Measurements from ENCODE around the gene PODN. TPM values are rescaled to one million over a fixed set of nuclear protein-coding genes. Genes with fewer than 3 reads are reported as not detected.

PODN gene
- total and polyA plus RNA-seq, 5 donors, result 36.5 to 62.4 (median 41.6) TPM

DNA sequence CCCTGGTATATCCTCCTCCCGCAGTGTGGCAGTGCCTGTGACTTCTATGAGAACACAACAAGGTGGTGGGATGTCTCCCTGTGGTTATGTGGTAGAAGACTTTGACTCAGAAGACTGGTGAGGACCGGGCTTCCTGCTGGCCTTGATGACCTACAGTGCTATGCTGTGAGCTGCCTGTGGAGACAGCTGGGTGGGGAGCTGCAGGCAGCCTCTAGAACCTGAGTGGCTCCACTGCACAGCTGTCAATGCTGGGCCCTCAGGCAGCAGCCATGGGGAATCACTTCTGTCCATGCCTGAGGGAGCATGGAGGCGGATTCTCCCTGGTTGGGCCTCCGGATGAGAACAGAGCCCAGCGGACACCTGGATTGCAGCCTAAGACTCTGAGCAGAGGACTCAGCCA is 65.5 kb downstream of the PODN start:
- Histone ChIP-seq H3K9me3 (ENCODE audit: control insufficient read depth, low read length) (no peaks in the 10 kb centered on the region), H3K4me1 (ENCODE audit: control insufficient read depth, insufficient read depth, low read length) (peaks cover 4% of the 10 kb centered on the region), H3K27ac (ENCODE audit: low read length) (no peak overlapping the region), H3K27me3 (ENCODE audit: control insufficient read depth, insufficient read depth) (no peaks in the 10 kb centered on the region), H3K4me3 (ENCODE audit: low read length) (no peak overlapping the region)
- intact Hi-C loops (cut with DNase I), result no loop called here
- 83% methylated on average over 5 of the region's 5 CpGs for WGBS
- DNase-seq (no peak), ATAC-seq (no peak)

DNA sequence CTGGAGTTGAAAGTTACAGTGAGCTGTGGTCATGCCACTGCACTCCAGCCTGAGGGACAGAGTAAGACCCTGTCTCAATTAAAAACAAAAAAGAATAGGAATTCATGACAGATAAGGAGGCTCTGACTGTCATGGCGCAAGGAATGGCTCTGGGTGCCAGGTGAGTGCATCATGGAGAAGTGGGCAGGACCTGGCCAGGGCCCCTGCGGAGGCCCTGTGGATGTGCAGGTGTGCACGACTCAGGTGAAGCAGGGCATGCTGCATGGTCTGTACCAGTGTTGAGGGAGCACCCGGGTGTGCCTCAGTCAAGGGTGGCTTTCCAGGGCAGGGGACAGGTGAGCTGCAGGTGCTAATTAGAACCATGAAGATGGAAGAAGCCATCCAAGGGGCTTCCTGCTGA is 66.4 kb downstream of the PODN start:
- no peaks in the 10 kb centered on the region for H3K27me3 ChIP-seq (ENCODE audit: control insufficient read depth, insufficient read depth)
- no peaks in the 10 kb centered on the region for H3K9me3 ChIP-seq (ENCODE audit: control insufficient read depth, low read length)
- no peak for ATAC-seq
- no peak overlapping the region for H3K27ac ChIP-seq (ENCODE audit: low read length)
- DNase-seq, result no peak
- WGBS, result 98% methylated on average over 4 of the region's 4 CpGs
- H3K4me1 ChIP-seq (ENCODE audit: control insufficient read depth, insufficient read depth, low read length), result peaks cover 3% of the 10 kb centered on the region
- intact Hi-C loops (cut with DNase I), result no loop called here
- no peak overlapping the region for H3K4me3 ChIP-seq (ENCODE audit: low read length)

DNA sequence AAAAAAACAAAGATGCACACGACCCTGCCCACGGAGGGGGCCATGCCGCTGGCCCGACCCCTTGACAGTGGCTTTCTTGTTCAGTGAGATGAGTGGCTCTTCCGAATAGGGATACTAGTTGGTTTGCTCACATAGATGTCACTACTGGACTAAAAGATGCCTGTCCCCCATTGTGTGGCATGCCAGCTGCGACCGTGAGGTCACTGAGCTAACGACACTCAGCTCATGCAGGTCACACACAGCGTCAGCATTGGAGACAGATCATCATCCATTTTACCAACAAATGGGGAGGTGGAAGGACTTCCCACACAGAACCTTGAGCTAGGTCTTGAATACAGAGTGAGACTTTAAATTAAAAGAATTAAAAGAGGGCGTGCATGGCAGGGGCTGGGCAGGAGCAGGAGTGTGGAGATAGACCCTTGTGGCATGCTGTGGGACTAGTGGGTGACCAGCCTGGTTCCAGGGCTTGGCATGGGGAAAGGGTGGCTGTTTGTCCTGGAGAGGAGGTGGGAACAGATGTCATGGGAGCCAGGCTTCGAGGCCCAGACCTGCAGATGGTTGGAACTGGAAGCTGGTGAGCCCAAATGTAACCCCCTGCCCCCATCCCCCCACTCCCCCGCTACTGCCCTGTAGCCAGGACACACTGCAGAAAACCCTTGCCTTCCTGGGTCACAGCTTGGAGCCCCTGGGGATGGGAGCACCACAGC is 68.0 kb downstream of the PODN start:
- ATAC-seq (no peak), DNase-seq (no peak)
- intact Hi-C loops (cut with DNase I), result no loop called here
- Histone ChIP-seq H3K27ac (ENCODE audit: low read length) (no peak overlapping the region), H3K9me3 (ENCODE audit: control insufficient read depth, low read length) (no peaks in the 10 kb centered on the region), H3K4me1 (ENCODE audit: control insufficient read depth, insufficient read depth, low read length) (no peaks in the 10 kb centered on the region), H3K27me3 (ENCODE audit: control insufficient read depth, insufficient read depth) (no peaks in the 10 kb centered on the region), H3K4me3 (ENCODE audit: low read length) (no peak overlapping the region)
- WGBS, result 83% methylated on average over 12 of the region's 12 CpGs

DNA sequence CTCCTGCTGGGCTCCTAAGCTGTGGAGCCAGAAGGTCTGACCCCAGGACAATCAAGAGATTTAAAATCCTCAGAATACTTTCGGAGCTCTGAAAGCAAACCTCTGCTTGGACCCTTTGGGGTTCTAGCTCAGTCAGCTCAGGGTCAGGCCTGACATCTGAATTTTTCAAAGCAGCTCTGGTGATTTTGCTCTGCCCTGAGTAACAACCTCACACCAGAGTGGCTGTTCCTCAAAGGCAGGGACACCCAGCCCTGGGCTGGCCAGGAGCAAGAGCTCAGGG is 68.5 kb downstream of the PODN start:
- peak; percentile 51 to 74 for ATAC-seq

DNA sequence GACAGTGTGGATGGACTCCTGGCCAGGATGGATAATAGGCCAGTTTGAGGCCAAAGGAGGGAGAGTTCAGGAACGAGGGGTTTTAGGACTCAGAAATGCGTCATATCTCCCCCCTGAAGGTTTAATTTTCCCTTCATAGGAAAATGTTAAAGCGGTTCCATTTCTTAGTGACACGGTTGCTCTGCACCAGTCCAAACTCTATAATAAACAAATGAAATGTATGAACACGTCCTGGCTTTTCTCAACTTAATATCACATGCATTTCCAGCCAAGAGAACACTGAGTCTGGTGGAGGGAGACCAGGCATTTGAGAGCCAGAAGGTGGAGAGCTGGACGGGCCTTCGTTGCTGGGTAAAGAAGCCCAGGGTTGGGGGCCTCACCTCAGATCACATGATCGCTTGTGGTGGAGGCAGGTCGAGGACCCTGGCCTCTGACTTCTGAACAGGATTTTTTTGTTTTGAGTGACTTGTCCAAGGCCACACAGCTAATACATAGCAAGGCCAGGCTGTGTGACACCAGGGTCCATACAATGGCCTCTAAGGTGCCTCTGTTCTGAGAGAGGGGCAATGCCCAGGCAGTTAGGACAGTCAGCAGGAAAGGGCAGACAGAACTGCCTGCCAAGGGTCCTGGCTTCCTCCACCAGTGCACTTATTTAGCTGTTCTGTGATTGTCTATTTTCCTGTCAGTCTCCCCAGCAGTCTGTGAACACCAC is 69.0 kb downstream of the PODN start:
- Histone ChIP-seq H3K27me3 (ENCODE audit: control insufficient read depth, insufficient read depth) (no peaks in the 10 kb centered on the region), H3K4me1 (ENCODE audit: control insufficient read depth, insufficient read depth, low read length) (no peaks in the 10 kb centered on the region), H3K4me3 (ENCODE audit: low read length) (no peak overlapping the region), H3K27ac (ENCODE audit: low read length) (no peak overlapping the region), H3K9me3 (ENCODE audit: control insufficient read depth, low read length) (no peaks in the 10 kb centered on the region)
- intact Hi-C loops (cut with DNase I), result no loop called here
- no peak for DNase-seq
- peak in 1 of 2 donors; percentile 5 for ATAC-seq
- WGBS, result 69% methylated on average over 9 of the region's 9 CpGs

More for the DNA sequence above, 68.5 kb downstream of the PODN start:
- no peak overlapping the region for H3K4me3 ChIP-seq (ENCODE audit: low read length)
- H3K27ac ChIP-seq (ENCODE audit: low read length), result no peak overlapping the region
- no peaks in the 10 kb centered on the region for H3K4me1 ChIP-seq (ENCODE audit: control insufficient read depth, insufficient read depth, low read length)
- H3K27me3 ChIP-seq (ENCODE audit: control insufficient read depth, insufficient read depth), result no peaks in the 10 kb centered on the region
- intact Hi-C loops (cut with DNase I), result no loop called here
- WGBS, result 80% methylated on average over 1 of the region's 1 CpG
- peak in 1 of 3 donors; percentile 74 for DNase-seq
- no peaks in the 10 kb centered on the region for H3K9me3 ChIP-seq (ENCODE audit: control insufficient read depth, low read length)

DNA sequence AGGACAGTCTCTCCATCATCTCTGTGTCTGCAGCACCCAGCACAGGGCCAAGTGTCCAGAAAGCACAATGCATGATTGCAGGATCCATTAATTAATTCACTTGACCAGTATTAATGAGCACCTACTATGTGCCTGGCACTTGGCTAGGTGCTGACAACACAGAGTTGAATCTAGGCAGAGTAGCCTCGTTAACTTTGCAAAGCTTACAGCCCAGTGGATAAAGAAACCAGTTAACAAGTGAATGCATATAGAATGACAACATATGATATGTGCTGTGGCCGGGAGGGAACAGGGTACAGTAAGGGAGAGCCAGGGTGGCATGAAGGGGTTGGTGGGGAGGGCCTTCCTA is 69.6 kb downstream of the PODN start:
- Histone ChIP-seq H3K4me3 (ENCODE audit: low read length) (no peak overlapping the region), H3K9me3 (ENCODE audit: control insufficient read depth, low read length) (no peaks in the 10 kb centered on the region), H3K27me3 (ENCODE audit: control insufficient read depth, insufficient read depth) (no peaks in the 10 kb centered on the region), H3K27ac (ENCODE audit: low read length) (no peak overlapping the region), H3K4me1 (ENCODE audit: control insufficient read depth, insufficient read depth, low read length) (no peaks in the 10 kb centered on the region)
- 89% methylated on average over 2 of the region's 2 CpGs for WGBS
- DNase-seq (no peak), ATAC-seq (no peak)
- intact Hi-C loops (cut with DNase I), result no loop called here

DNA sequence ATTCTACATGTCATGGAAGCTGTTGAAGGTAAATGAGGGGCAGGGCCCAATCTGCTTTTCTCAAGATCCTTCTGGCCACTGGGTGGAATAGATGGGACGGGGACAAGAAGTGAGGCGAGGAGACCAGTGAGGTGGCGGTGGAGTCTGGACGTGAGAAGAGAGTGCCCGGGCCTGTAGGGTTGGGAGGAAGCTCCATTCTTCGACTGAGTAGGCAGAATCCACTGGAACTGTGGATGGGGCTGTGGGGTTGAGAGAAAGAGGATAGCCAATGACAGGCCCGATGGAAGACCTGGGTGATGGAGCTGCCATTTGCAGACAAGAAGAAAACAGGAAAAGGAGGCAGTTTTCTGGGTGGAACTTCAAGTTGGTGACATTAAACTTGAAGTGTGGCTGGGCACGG is 70.2 kb downstream of the PODN start:
- H3K27me3 ChIP-seq (ENCODE audit: control insufficient read depth, insufficient read depth), result no peaks in the 10 kb centered on the region
- ATAC-seq (no peak), DNase-seq (no peak)
- intact Hi-C loops (cut with DNase I), result no loop called here
- H3K9me3 ChIP-seq (ENCODE audit: control insufficient read depth, low read length), result no peaks in the 10 kb centered on the region
- no peak overlapping the region for H3K4me3 ChIP-seq (ENCODE audit: low read length)
- no peak overlapping the region for H3K27ac ChIP-seq (ENCODE audit: low read length)
- 81% methylated on average over 8 of the region's 8 CpGs for WGBS
- no peaks in the 10 kb centered on the region for H3K4me1 ChIP-seq (ENCODE audit: control insufficient read depth, insufficient read depth, low read length)

DNA sequence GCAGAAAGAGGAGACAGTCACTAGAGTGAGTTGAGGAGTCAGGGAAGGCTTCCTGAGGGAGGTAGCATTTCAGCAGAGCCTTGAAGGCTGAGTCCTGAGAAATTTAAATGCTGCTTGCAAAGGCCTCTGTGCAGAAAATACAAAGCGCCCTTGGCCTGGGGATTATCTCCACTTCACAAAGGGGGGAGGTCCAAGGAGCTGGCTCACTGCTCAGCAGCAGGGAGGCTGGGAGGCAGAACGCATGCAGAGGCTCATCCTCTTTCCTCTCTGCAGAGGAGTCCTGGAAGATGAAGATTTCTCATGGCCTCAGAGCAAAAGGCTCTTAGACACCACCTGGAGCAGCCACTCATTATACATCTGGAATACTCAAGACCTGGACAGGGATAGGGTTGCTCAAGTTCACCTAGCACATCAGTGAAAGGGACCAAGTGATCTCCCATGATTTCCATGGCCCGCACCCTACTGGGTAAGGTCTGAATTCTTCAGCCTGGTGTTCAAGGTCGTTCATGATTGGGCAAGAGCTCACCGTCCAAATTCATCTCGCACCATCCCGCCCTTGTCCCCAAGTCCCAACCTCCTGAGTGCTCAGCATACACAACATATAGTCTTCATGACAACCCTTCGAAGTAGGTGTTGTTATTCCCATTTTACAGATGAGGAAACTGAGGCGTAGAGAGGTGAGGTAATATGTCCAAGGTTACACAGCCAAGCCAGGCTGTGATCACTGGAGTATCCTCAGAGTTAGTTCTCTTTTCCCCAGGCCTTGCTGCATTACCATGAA is 71.4 kb downstream of the PODN start:
- Histone ChIP-seq H3K4me3 (ENCODE audit: low read length) (no peak overlapping the region), H3K27me3 (ENCODE audit: control insufficient read depth, insufficient read depth) (no peaks in the 10 kb centered on the region), H3K4me1 (ENCODE audit: control insufficient read depth, insufficient read depth, low read length) (no peaks in the 10 kb centered on the region), H3K27ac (ENCODE audit: low read length) (no peak overlapping the region), H3K9me3 (ENCODE audit: control insufficient read depth, low read length) (no peaks in the 10 kb centered on the region)
- no peak for ATAC-seq
- DNase-seq, result no peak
- intact Hi-C loops (cut with DNase I), result no loop called here
- 83% methylated on average over 9 of the region's 9 CpGs for WGBS

DNA sequence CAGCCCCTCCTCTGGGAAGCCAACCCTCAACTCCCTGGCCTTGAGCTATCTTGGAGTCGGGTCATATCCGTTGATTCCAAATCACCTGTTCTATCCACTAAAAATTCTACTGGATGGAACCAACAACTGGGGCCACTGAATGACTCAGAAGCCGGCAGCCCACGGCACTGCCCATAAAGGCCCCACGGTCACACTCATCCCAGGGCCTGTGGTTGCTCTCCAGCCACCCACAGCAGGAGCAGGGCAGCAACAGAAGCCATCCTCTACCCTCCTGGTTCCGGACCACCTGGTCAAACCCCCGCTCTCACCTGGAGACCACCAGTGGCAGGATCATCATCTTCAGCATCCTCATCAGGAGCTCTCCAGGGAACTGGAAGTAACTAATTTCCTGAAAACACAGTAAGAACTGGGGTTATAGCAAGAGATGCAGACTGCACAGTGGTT is 72.1 kb downstream of the PODN start:
- DNase-seq (no peak), ATAC-seq (no peak)
- H3K9me3 ChIP-seq (ENCODE audit: control insufficient read depth, low read length), result no peaks in the 10 kb centered on the region
- H3K4me3 ChIP-seq (ENCODE audit: low read length), result no peak overlapping the region
- no peaks in the 10 kb centered on the region for H3K4me1 ChIP-seq (ENCODE audit: control insufficient read depth, insufficient read depth, low read length)
- WGBS, result 97% methylated on average over 7 of the region's 7 CpGs
- H3K27ac ChIP-seq (ENCODE audit: low read length), result no peak overlapping the region
- no peaks in the 10 kb centered on the region for H3K27me3 ChIP-seq (ENCODE audit: control insufficient read depth, insufficient read depth)
- intact Hi-C loops (cut with DNase I), result no loop called here
